Caco-2 (cell line): ENCODE results near the gene ETNK1. TPM values are rescaled to one million over a fixed set of nuclear protein-coding genes. Genes with fewer than 3 reads are reported as not detected.

ENCODE experiments used
- BruUV-seq: library from RNA; stranded (reverse); fragments of 400-500 nt; replicated peaks from 2 replicates; lab custom pipeline; 2021; lab: Mats Ljungman, UMichigan
- CTCF ChIA-PET: fragments of 300-600 bp; sonication (Branson Sonifier 250); formaldehyde crosslinking; loops from one replicate; lab custom pipeline; 2022; ENCODE audit warnings: antibody characterized with exemption; lab: Charles Lee
- POLR2A ChIA-PET: fragments of 300-600 bp; sonication (Branson Sonifier 250); formaldehyde crosslinking; loops from one replicate; lab custom pipeline; 2022; ENCODE audit warnings: antibody characterized with exemption; lab: Charles Lee
- DNase-seq, 2 experiments: peaks; one replicate each; pipeline versions ENCODE4 v3.0.0 to v3.0.0-alpha.2; 2020 to 2022
- H3K27me3 ChIP-seq: replicated peaks from 2 replicates; pipeline ENCODE4 v1.6.0; 2011; ENCODE audit warnings: low read length; ENCODE audit not compliant: control insufficient read depth, insufficient read depth
- H3K36me3 ChIP-seq: 2 replicates; pipeline ENCODE4 v1.5.1; 2011; ENCODE audit warnings: low read length; ENCODE audit not compliant: control insufficient read depth, insufficient read depth
- H3K4me1 ChIP-seq: fragments of 250-450 bp; sonication (Bioruptor Pico); 2 replicates; pipeline ENCODE4 v1.5.1; 2020; ENCODE audit warnings: mild to moderate bottlenecking
- H3K4me3 ChIP-seq: 2 replicates; pipeline ENCODE4 v1.5.1; 2011; ENCODE audit warnings: low read depth, mild to moderate bottlenecking, control low read depth, low read length
- H3K9me3 ChIP-seq: fragments of 250-450 bp; sonication (Bioruptor Pico); 2 replicates; pipeline ENCODE4 v1.5.1; 2020; ENCODE audit warnings: mild to moderate bottlenecking, moderate library complexity
- H3K27ac Mint-ChIP-seq: one replicate; pipeline ENCODE4 v1.8.0; 2022; ENCODE audit warnings: mixed read lengths; ENCODE audit not compliant: unreplicated experiment
- H3K27me3 Mint-ChIP-seq: one replicate; pipeline ENCODE4 v1.8.0; 2022; ENCODE audit warnings: mixed read lengths; ENCODE audit not compliant: insufficient read depth, unreplicated experiment
- H3K36me3 Mint-ChIP-seq: one replicate; pipeline ENCODE4 v1.8.0; 2022; ENCODE audit warnings: mild to moderate bottlenecking, mixed read lengths; ENCODE audit not compliant: insufficient read depth, unreplicated experiment
- H3K4me1 Mint-ChIP-seq: one replicate; pipeline ENCODE4 v1.8.0; 2022; ENCODE audit warnings: low read depth, mixed read lengths; ENCODE audit not compliant: unreplicated experiment
- H3K4me3 Mint-ChIP-seq: one replicate; pipeline ENCODE4 v1.8.0; 2022; ENCODE audit warnings: mild to moderate bottlenecking, moderate library complexity, mixed read lengths; ENCODE audit not compliant: unreplicated experiment
- H3K9me3 Mint-ChIP-seq: one replicate; pipeline ENCODE4 v1.8.0; 2022; ENCODE audit warnings: mixed read lengths; ENCODE audit not compliant: unreplicated experiment
- CTCF ChIP-seq, 2 experiments: fragments of 200-600 bp in 1 of 2; IDR thresholded peaks; 1 replicate in 1 of 2; 2 replicates in 1 of 2; pipeline versions ENCODE4 v1.5.1 to v1.8.0; 2011 to 2022; ENCODE audit warnings: antibody characterized with exemption in 1 of 2, control low read depth in 1 of 2, inconsistent platforms in 1 of 2, low read depth in 1 of 2, low read length in 1 of 2, mild to moderate bottlenecking in 1 of 2, moderate library complexity in 1 of 2; ENCODE audit not compliant: insufficient read depth in 1 of 2, severe bottlenecking in 1 of 2, unreplicated experiment in 1 of 2
- intact Hi-C: fragments of 100-400 bp; cut with micrococcal nuclease; formaldehyde crosslinking; loops from one replicate; pipeline ENCODE4 v1.10.0; 2022; ENCODE audit not compliant: unreplicated experiment
- total RNA-seq: library from RNA; stranded (reverse); gene quantifications from 2 replicates; pipeline ENCODE4 v1.2.3, GENCODE V29; 2022

ETNK1 gene
- total RNA-seq, 1 experiment from 2014 or later, result 78.7 TPM

- intact Hi-C loops, result loop anchor here (5.0 kb wide), 1 partner anchor 174 kb away; no protein-coding TSS in a partner anchor
- Mint-ChIP-seq H3K36me3 (peaks cover 48% of the 10 kb centered on the region), H3K27ac (no peak overlapping the region), H3K4me1 (peaks cover 6% of the 10 kb centered on the region), H3K9me3 (peaks cover 3% of the 10 kb centered on the region), H3K4me3 (no peak overlapping the region), H3K27me3 (no peaks in the 10 kb centered on the region)
- Histone ChIP-seq H3K36me3 (no peaks in the 10 kb centered on the region; the same call in 1 of the 2 replicates), H3K9me3 (no peaks in the 10 kb centered on the region), H3K27me3 (no peaks in the 10 kb centered on the region), H3K4me1 (peaks cover under 1% of the 10 kb centered on the region; the same call in 1 of the 2 replicates), H3K4me3 (no peak overlapping the region)
- DNase-seq, result no peak
- POLR2A ChIA-PET, result no interaction called here
- no TSS peak for BruUV-seq
- CTCF ChIA-PET, result interaction anchor here (0.7 kb wide), 2 partner anchors 43 to 275 kb away, joined by 3 to 6 read pairs; no protein-coding TSS in a partner anchor
- no peak for TF ChIP-seq CTCF (IDR thresholded peaks at IDR 0.05; ENCODE audit: insufficient read depth in 1 of 2, low read depth in 1 of 2, low read length in 1 of 2, severe bottlenecking in 1 of 2, unreplicated experiment in 1 of 2)
These were observed 58.2 kb downstream of the ETNK1 start for GRCh38 chr12:22683131-22683530.

- ChIA-PET POLR2A (no interaction called here), CTCF (interaction anchor here (0.7 to 1.2 kb wide), 7 partner anchors 16 to 224 kb away, joined by 3 to 8 read pairs (median 4); partner anchors contain the start of gene ETNK1)
- peak; percentile 70 to 77 for TF ChIP-seq CTCF (IDR thresholded peaks at IDR 0.05; ENCODE audit: insufficient read depth in 1 of 2, low read depth in 1 of 2, low read length in 1 of 2, severe bottlenecking in 1 of 2, unreplicated experiment in 1 of 2)
- Histone ChIP-seq H3K27me3 (no peaks in the 10 kb centered on the region), H3K4me1 (no peaks in the 10 kb centered on the region), H3K36me3 (no peaks in the 10 kb centered on the region; the same call in 1 of the 2 replicates), H3K9me3 (no peaks in the 10 kb centered on the region), H3K4me3 (no peak overlapping the region)
- intact Hi-C loops, result loop anchor here (1.0 to 5.0 kb wide), 5 partner anchors 16 to 371 kb away; no protein-coding TSS in a partner anchor
- DNase-seq, result peak in 1 of 2 experiments; percentile 53
- peaks cover 35% of the 10 kb centered on the region for H3K36me3 Mint-ChIP-seq
- H3K4me3 Mint-ChIP-seq, result no peak overlapping the region
- no peaks in the 10 kb centered on the region for H3K27me3 Mint-ChIP-seq
- H3K9me3 Mint-ChIP-seq, result no peaks in the 10 kb centered on the region
- H3K27ac Mint-ChIP-seq, result no peak overlapping the region
- no TSS peak for BruUV-seq
- no peaks in the 10 kb centered on the region for H3K4me1 Mint-ChIP-seq
These were observed 59.5 kb downstream of the ETNK1 start for GRCh38 chr12:22684140-22685118.

- H3K36me3 Mint-ChIP-seq, result peaks cover 25% of the 10 kb centered on the region
- Histone ChIP-seq H3K4me3 (no peak overlapping the region), H3K9me3 (no peaks in the 10 kb centered on the region), H3K27me3 (no peaks in the 10 kb centered on the region), H3K4me1 (no peaks in the 10 kb centered on the region), H3K36me3 (no peaks in the 10 kb centered on the region; the same call in 1 of the 2 replicates)
- CTCF ChIA-PET, result interaction anchor here (0.7 kb wide), 1 partner anchor 157 kb away, joined by 3 read pairs; no protein-coding TSS in a partner anchor
- no peaks in the 10 kb centered on the region for H3K4me1 Mint-ChIP-seq
- H3K4me3 Mint-ChIP-seq, result no peak overlapping the region
- no peak for TF ChIP-seq CTCF (IDR thresholded peaks at IDR 0.05; ENCODE audit: insufficient read depth in 1 of 2, low read depth in 1 of 2, low read length in 1 of 2, severe bottlenecking in 1 of 2, unreplicated experiment in 1 of 2)
- DNase-seq, result no peak
- intact Hi-C loops, result no loop called here
- POLR2A ChIA-PET, result no interaction called here
- H3K27me3 Mint-ChIP-seq, result no peaks in the 10 kb centered on the region
- no peaks in the 10 kb centered on the region for H3K9me3 Mint-ChIP-seq
- H3K27ac Mint-ChIP-seq, result no peak overlapping the region
- TSS peak; percentile 3 for BruUV-seq
These were observed 61.2 kb downstream of the ETNK1 start for GRCh38 chr12:22686193-22686592.
